Mucosa of descending colon (tissue), 3 donors: ENCODE data around the gene MYOG. TPM values are rescaled to one million over a fixed set of nuclear protein-coding genes. Genes with fewer than 3 reads are reported as not detected.

Experiments
- ATAC-seq: fragments of 200-7000 bp; cut with Tn5 transposase; one replicate; pipeline ENCODE4 v1.9.1; 2020; ENCODE audit warnings: mild to moderate bottlenecking, moderate library complexity
- DNase-seq, 3 donors: peaks; one replicate each; pipeline ENCODE4 v3.0.0-alpha.2; 2020
- H3K36me3 ChIP-seq: fragments of 200-600 bp; one replicate; pipeline ENCODE4 v1.8.0; 2021; ENCODE audit warnings: low read depth, mild to moderate bottlenecking
- H3K4me1 ChIP-seq: fragments of 200-600 bp; one replicate; pipeline ENCODE4 v1.8.0; 2021; ENCODE audit warnings: low read depth, mild to moderate bottlenecking
- H3K4me3 ChIP-seq: fragments of 200-600 bp; one replicate; pipeline ENCODE4 v1.8.0; 2021; ENCODE audit warnings: mild to moderate bottlenecking
- H3K9me3 ChIP-seq: fragments of 200-600 bp; one replicate; pipeline ENCODE4 v1.8.0; 2021; ENCODE audit warnings: mild to moderate bottlenecking
- intact Hi-C, 2 donors: fragments of 100-400 bp; cut with DNase I in 1 of 2; cut with micrococcal nuclease in 1 of 2; formaldehyde crosslinking; loops; one replicate each; pipeline versions ENCODE4 v1.11.0 to v1.11.1; 2022; cut with DNase I, micrococcal nuclease
- total RNA-seq, 3 donors: library from RNA; stranded (reverse); fragmentation: NEBNext Ultra II Directional in 2 of 3; extraction: Animal tissue kit (Norgen Biotek cat#: 25700) in 2 of 3; gene quantifications; one replicate each; pipeline versions ENCODE4 v1.2.1 to v1.2.4, GENCODE V29; 2021 to 2023
- TF ChIP-seq, protein P1 (sequence below): fragments of 200-600 bp; IDR thresholded peaks from one replicate; pipeline ENCODE4 v1.8.0; 2022; ENCODE audit warnings: antibody characterized with exemption, mild to moderate bottlenecking
- donor health status: DM: no; HTN: no; CAD: no; lungs with moderate emphysema.
- donor health status: DM: no; HTN: no; CAD: no.
- donor health status: DM: no; HTN: yes; CAD: no.

Gene MYOG
- total RNA-seq, 3 donors from 2014 or later = not detected

DNA sequence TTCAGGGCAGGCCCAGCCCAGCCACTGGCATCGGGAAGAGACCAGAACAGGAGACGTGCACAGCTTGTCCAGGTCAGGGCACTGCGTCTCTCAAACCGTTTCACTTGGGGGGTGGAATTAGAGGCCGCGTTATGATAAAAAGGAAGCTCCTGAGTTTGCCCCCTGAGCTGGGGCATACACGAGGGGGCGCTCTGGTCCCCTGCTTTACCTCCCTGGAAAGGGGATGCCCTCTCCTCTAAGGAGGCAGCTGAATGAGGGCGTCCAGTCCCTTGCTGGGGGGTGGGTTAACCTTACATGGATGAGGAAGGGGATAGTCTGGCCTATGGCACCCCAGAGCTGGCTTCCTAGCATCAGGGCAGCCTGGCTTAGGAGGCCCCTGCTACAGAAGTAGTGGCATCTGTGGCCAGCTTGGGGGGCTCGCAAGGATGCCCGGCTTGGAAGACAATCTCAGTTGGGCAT, 2.3 kb downstream of the MYOG start:
- Histone ChIP-seq H3K4me1 (no peaks in the 10 kb centered on the region), H3K36me3 (no peaks in the 10 kb centered on the region), H3K4me3 (no peak overlapping the region), H3K9me3 (no peaks in the 10 kb centered on the region)
- ATAC-seq (no peak), DNase-seq (no peak)
- intact Hi-C loops = no loop called here
- TF ChIP-seq, protein P1, sequence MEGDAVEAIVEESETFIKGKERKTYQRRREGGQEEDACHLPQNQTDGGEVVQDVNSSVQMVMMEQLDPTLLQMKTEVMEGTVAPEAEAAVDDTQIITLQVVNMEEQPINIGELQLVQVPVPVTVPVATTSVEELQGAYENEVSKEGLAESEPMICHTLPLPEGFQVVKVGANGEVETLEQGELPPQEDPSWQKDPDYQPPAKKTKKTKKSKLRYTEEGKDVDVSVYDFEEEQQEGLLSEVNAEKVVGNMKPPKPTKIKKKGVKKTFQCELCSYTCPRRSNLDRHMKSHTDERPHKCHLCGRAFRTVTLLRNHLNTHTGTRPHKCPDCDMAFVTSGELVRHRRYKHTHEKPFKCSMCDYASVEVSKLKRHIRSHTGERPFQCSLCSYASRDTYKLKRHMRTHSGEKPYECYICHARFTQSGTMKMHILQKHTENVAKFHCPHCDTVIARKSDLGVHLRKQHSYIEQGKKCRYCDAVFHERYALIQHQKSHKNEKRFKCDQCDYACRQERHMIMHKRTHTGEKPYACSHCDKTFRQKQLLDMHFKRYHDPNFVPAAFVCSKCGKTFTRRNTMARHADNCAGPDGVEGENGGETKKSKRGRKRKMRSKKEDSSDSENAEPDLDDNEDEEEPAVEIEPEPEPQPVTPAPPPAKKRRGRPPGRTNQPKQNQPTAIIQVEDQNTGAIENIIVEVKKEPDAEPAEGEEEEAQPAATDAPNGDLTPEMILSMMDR = no peak

DNA sequence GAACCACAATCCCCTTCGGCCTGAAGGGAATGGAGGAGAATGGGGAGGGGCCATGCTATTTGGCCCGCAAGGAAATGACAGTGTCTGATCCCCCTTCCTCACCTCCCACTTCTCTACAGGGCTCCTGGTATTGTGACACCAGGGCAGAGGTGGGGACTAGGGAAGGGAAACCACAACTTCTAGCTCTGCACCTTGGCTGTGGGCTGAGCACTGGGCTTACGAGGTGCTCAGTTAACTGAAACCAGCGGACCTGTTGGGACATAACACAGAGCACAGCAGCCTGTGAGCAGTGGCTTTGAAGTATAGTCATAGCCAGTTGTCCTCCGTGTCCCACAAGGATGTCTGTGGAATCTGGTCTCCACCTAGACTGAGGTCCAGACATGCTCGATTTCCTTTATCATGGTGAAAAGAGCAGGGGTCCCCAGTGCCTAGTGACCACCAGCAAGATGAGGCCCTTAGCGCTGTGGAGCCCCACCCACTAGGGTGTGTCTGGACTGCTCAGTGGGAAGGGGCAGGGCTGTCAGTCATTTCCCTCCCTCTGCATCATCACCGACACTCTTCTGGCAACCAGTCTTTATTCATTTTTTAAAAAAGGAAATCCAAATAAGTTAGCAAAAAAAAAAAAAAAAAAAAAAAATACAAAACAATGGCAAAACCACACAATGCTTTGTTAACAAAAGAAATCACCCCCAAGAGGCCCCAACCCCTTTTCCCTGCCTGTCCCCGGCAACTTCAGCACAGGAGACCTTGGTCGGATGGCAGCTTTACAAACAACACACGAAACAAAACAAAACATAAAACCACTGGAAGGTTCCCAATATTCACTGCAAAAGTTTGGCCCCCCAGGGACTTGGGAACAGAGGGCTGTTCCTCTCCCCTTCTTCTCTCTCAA, 3.0 kb downstream of the MYOG start:
- DNase-seq (no peak), ATAC-seq (no peak)
- intact Hi-C loops = no loop called here
- H3K36me3 ChIP-seq = no peaks in the 10 kb centered on the region
- TF ChIP-seq, protein P1 = no peak
- H3K4me3 ChIP-seq = no peak overlapping the region
- H3K9me3 ChIP-seq = no peaks in the 10 kb centered on the region
- H3K4me1 ChIP-seq = no peaks in the 10 kb centered on the region

DNA sequence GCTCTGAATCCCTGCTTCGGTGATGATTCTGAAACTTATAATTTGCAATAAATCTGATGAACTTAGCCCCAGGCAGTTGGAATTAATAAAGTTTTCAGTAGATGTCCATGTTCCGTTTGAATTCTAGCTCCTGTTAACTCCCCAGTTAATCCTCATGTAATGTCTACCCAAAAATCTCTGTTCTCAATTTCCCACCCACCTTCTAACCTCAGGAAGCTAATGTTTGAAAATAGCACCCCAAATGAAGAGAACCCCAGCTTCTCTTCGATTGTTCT, 3.6 kb downstream of the MYOG start:
- Histone ChIP-seq H3K36me3 (no peaks in the 10 kb centered on the region), H3K9me3 (no peaks in the 10 kb centered on the region), H3K4me3 (no peak overlapping the region), H3K4me1 (no peaks in the 10 kb centered on the region)
- DNase-seq (no peak), ATAC-seq (no peak)
- intact Hi-C loops = no loop called here
- TF ChIP-seq, protein P1 = no peak

DNA sequence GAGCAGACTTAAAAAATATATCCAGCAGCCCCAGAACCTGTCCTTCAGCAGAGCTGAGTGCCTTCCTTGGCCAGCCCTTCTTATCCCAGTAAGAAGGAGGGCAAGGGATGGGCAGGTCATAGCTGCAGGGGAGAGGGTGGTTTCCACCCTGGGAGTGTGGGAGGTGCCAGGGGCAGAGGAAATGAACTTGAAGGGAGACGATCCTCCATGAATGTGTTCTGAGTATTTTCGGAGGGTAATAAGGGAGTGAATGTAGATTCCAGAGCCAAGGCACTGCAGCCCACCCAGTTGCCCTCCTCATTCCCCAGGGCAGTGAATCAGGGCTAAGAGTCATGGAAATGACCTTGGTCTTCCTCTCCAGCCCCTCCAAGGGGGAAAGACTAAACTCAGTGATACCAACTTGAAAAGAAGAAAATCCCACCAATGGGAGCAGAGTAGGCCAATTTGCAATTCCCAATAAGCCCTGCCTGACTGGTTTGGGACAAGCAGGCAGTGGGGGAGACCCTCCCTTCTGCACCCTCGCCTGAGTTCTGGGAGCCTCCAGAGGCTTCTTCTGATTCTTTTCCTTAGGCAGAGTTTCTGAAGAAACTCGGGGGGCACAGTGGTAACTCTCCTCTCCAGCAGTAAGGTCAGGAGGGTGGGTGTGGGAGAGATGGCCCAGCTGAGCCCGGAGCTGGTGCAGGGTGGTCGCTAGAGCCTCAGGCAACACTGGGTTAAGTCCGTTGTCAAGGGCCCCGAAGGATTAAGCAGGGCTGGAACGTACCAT, 4.2 kb downstream of the MYOG start:
- no peak overlapping the region for H3K4me3 ChIP-seq
- intact Hi-C loops = no loop called here
- H3K9me3 ChIP-seq = no peaks in the 10 kb centered on the region
- ATAC-seq (no peak), DNase-seq (no peak)
- TF ChIP-seq, protein P1 = no peak
- no peaks in the 10 kb centered on the region for H3K36me3 ChIP-seq
- no peaks in the 10 kb centered on the region for H3K4me1 ChIP-seq

DNA sequence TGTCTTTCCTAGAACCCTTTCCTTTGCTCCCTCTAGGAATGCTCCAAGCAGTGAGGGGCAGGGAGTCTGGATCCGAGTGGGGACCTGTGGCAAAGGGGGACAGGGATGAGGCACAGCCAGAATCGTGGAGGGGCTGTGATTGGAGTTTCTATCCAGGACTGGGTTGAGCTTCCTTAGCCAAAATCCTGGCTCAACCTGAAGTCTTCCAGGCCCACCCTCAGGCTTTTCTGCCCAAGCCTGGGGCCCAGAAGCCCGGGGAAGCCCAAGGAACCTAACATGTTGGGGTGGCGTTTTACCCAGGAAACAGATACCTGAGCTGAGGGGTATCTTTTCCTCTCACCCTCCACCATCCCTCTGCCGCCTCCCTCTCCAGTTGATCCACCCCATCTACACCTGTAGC, 5.4 kb downstream of the MYOG start:
- intact Hi-C loops = no loop called here
- H3K9me3 ChIP-seq = no peaks in the 10 kb centered on the region
- DNase-seq (no peak), ATAC-seq (no peak)
- no peaks in the 10 kb centered on the region for H3K36me3 ChIP-seq
- no peaks in the 10 kb centered on the region for H3K4me1 ChIP-seq
- no peak overlapping the region for H3K4me3 ChIP-seq
- TF ChIP-seq, protein P1 = no peak
